Activated naive CD8-positive, alpha-beta T cell treated with anti-CD3 and anti-CD28 coated beads, Interleukin-2, amount 10 ng/mL, durations not matched to agents 7 days and 5 days (primary cell): ENCODE data around the gene GBP5. TPM values are rescaled to one million over a fixed set of nuclear protein-coding genes. Genes with fewer than 3 reads are reported as not detected.
A peak's percentile ranks its signal among the peaks of the same experiment; 100 is the strongest.
"Not testable (repeated sequence)": the region's sequence is repeated elsewhere in the genome, so short reads cannot be mapped to it uniquely, and the experiment has no call there.

Experiments
- ATAC-seq: fragments of 150-1000 bp; cut with Tn5 transposase; one replicate; pipeline ENCODE4 v1.10.0; 2021; ENCODE audit warnings: low read depth, moderate library complexity
- POLR2A ChIA-PET: fragments of 350-600 bp; sonication (Branson Sonifier 250); formaldehyde crosslinking; loops from one replicate; lab custom pipeline; 2021; ENCODE audit warnings: antibody characterized with exemption; lab: Charles Lee
- DNase-seq: peaks from one replicate; pipeline ENCODE4 v3.0.0; 2021
- H3K27ac Mint-ChIP-seq: one replicate; pipeline ENCODE4 v1.8.0; 2022; ENCODE audit warnings: mild to moderate bottlenecking, mixed read lengths
- H3K27me3 Mint-ChIP-seq: one replicate; pipeline ENCODE4 v1.8.0; 2022; ENCODE audit warnings: mild to moderate bottlenecking, moderate library complexity, mixed read lengths
- H3K36me3 Mint-ChIP-seq: one replicate; pipeline ENCODE4 v1.8.0; 2021; ENCODE audit warnings: mild to moderate bottlenecking, mixed read lengths
- H3K4me1 Mint-ChIP-seq: one replicate; pipeline ENCODE4 v1.8.0; 2021; ENCODE audit warnings: mixed read lengths
- H3K4me3 Mint-ChIP-seq: one replicate; pipeline ENCODE4 v1.8.0; 2022; ENCODE audit warnings: mild to moderate bottlenecking, moderate library complexity, mixed read lengths
- H3K9me3 Mint-ChIP-seq: one replicate; pipeline ENCODE4 v1.8.0; 2021; ENCODE audit warnings: mixed read lengths
- total RNA-seq, 2 experiments: library from RNA; stranded (reverse); gene quantifications; one replicate each; pipeline ENCODE4 v1.2.3, GENCODE V29; 2021

The GBP5 gene, protein sequence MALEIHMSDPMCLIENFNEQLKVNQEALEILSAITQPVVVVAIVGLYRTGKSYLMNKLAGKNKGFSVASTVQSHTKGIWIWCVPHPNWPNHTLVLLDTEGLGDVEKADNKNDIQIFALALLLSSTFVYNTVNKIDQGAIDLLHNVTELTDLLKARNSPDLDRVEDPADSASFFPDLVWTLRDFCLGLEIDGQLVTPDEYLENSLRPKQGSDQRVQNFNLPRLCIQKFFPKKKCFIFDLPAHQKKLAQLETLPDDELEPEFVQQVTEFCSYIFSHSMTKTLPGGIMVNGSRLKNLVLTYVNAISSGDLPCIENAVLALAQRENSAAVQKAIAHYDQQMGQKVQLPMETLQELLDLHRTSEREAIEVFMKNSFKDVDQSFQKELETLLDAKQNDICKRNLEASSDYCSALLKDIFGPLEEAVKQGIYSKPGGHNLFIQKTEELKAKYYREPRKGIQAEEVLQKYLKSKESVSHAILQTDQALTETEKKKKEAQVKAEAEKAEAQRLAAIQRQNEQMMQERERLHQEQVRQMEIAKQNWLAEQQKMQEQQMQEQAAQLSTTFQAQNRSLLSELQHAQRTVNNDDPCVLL
- total RNA-seq: 100 to 1,000 TPM; 228 to 231 TPM

DNA sequence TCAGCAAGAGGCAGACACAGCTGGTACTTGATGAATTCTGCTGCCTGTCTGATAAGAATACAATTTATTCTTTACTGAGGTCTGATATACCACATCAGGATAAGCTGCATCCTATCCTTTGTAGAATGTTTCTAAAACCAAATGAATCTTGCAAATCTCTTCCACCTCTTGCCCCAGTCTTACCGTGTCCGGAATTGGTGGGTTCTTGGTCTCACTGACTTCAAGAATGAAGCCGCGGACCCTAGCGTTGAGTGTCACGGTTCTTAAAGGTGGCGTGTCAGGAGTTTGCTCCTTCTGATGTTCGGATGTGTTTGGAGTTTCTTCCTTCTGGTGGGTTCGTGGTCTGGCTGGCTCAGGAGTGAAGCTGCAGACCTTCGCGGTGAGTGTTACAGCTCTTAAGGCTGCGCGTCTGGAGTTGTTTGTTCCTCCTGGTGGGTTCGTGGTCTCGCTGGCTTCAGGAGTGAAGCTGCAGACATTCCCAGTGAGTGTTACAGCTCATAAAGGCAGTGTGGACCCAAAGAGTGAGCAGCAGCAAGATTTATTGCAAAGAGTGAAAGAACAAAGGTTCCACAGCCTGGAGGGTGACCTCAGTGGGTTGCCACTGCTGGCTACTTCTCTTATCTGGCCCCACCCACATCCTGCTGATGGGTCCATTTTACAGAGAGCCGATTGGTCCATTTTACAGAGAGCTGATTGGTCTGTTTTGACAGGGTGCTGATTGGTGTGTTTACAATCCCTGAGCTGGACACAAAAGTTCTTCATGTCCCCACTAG is at the start of gene GBP5:
GBP5 (minus strand) TSS at position 592 of the 773 bp plus-strand sequence. CDS start 3,305 bp downstream, outside the sequence.
- H3K9me3 Mint-ChIP-seq, H3K27me3 Mint-ChIP-seq: not testable (repeated sequence)
- DNase-seq (peak; percentile 74), ATAC-seq (peak; percentile 82)
- POLR2A ChIA-PET: interaction anchor here (0.9 to 8.4 kb wide), 15 partner anchors 8 to 250 kb away, joined by 3 to 109 read pairs (median 4); partner anchors contain the start of genes GBP1, GBP2, GBP3 and GBP4
- H3K36me3 Mint-ChIP-seq: peaks cover 48% of the 10 kb centered on the region
- H3K4me1 Mint-ChIP-seq: peaks cover 56% of the 10 kb centered on the region
- peak within 1 kb of the TSS; percentile 99 for H3K27ac Mint-ChIP-seq
- H3K4me3 Mint-ChIP-seq: peak within 1 kb of the TSS; percentile 98

DNA sequence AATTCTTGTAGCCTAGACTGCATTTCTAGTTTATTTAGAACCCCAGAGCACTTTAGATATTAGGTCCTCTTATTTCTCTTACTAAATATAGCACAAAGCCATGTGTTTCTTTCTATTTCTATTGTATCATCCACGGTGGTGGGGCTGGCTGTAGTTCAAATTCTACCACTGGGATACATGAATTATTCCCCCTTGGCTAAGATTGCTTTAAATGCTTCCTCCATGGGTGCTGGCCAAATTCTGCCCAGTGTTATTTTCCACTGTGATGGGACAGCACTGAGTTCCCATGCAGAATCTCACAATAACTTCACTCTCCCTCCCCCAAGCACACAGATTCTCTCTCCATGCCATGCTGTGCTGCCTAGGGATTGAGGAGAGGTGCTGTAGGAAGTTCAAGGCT is 49.7 kb upstream of the GBP5 start:
- H3K4me1 Mint-ChIP-seq: no peaks in the 10 kb centered on the region
- peaks cover 39% of the 10 kb centered on the region for H3K36me3 Mint-ChIP-seq
- no peak for DNase-seq
- no peak overlapping the region for H3K27ac Mint-ChIP-seq
- POLR2A ChIA-PET: interaction anchor here (0.9 kb wide), 1 partner anchor 12 kb away, joined by 3 read pairs; no protein-coding TSS in a partner anchor
- no peak for ATAC-seq
- peaks cover 51% of the 10 kb centered on the region for H3K9me3 Mint-ChIP-seq
- H3K4me3 Mint-ChIP-seq: no peak overlapping the region
- no peaks in the 10 kb centered on the region for H3K27me3 Mint-ChIP-seq

DNA sequence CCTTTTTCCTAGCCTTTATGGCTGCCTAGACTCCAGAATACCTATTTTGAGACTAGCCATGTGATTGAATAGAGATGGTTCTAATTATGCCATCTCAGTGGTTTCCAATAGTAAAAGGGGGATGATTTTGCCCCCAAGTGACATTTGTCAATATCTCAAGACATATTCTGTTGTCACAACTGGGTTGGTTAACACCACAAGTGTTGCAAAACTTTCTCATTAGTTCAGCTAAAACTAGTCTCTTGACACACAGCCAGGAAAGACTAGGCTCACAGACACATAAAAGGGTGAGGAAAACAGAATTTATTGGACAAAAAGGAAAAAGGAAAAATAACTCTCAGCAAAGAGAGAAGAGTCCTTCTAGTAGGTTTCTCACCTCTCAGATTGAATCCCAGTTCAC is 39.9 kb upstream of the GBP5 start:
- POLR2A ChIA-PET: interaction anchor here (2.4 to 4.1 kb wide), 2 partner anchors 27 to 53 kb away, joined by 13 to 31 read pairs; no protein-coding TSS in a partner anchor
- H3K9me3 Mint-ChIP-seq: peaks cover 20% of the 10 kb centered on the region
- H3K36me3 Mint-ChIP-seq: peaks cover 43% of the 10 kb centered on the region
- H3K27me3 Mint-ChIP-seq: no peaks in the 10 kb centered on the region
- no peak overlapping the region for H3K27ac Mint-ChIP-seq
- peaks cover 34% of the 10 kb centered on the region for H3K4me1 Mint-ChIP-seq
- no peak overlapping the region for H3K4me3 Mint-ChIP-seq
- no peak for ATAC-seq
- no peak for DNase-seq

DNA sequence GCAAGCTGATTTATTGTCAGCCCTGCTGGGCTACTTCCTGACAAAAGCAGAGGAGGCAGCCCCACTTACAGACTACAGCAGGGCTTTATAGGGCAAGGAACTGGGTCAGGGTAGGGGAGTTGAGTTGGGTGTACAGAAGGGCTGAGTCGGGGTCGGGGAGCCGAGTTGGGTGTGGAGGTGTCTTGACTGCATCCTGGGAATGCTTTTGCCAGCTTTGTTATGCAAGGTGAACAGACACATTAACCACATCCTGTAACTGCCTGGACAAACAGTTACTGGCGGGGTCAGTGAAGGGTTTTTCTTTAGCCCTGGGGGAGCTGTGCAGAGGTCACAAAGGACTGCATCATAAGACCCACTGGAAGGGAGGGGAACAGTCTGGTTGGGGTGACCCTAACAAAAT is 39.1 kb upstream of the GBP5 start:
- H3K9me3 Mint-ChIP-seq: peaks cover 16% of the 10 kb centered on the region
- peaks cover 43% of the 10 kb centered on the region for H3K36me3 Mint-ChIP-seq
- POLR2A ChIA-PET: interaction anchor here (0.6 to 4.1 kb wide), 8 partner anchors 18 to 185 kb away, joined by 3 to 31 read pairs (median 10); partner anchors contain the start of genes GBP2 and GBP5
- peak overlapping the region; percentile 90 for H3K27ac Mint-ChIP-seq
- peak; percentile 27 for ATAC-seq
- H3K4me1 Mint-ChIP-seq: peaks cover 34% of the 10 kb centered on the region
- no peak overlapping the region for H3K4me3 Mint-ChIP-seq
- DNase-seq: no peak
- H3K27me3 Mint-ChIP-seq: no peaks in the 10 kb centered on the region

DNA sequence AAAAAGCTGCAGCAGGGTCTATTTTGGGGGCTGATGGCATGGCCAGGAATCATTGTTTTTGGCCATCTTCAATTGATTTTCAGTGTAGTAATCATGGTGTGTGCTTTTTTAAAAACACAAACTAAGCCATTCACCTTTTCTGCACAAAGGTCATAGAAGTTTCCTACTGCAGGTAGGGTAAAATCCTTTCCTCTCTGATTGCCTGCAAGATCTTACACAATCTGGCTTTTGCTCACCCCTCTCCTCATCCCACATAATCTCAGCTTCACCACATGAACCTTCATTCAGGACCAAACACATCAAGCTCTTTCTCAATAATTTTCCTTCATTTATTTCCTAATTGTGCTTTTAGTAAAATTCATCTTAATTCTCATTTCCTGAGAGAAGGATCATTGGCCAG is 38.3 kb upstream of the GBP5 start:
- peaks cover 16% of the 10 kb centered on the region for H3K9me3 Mint-ChIP-seq
- DNase-seq: no peak
- H3K27me3 Mint-ChIP-seq: no peaks in the 10 kb centered on the region
- no peak for ATAC-seq
- H3K27ac Mint-ChIP-seq: peak overlapping the region; percentile 90
- H3K4me3 Mint-ChIP-seq: peak overlapping the region; percentile 60
- H3K36me3 Mint-ChIP-seq: peaks cover 45% of the 10 kb centered on the region
- POLR2A ChIA-PET: interaction anchor here (0.6 to 4.1 kb wide), 18 partner anchors 9 to 184 kb away, joined by 3 to 31 read pairs (median 4); partner anchors contain the start of genes GBP2 and GBP5
- H3K4me1 Mint-ChIP-seq: peaks cover 38% of the 10 kb centered on the region

DNA sequence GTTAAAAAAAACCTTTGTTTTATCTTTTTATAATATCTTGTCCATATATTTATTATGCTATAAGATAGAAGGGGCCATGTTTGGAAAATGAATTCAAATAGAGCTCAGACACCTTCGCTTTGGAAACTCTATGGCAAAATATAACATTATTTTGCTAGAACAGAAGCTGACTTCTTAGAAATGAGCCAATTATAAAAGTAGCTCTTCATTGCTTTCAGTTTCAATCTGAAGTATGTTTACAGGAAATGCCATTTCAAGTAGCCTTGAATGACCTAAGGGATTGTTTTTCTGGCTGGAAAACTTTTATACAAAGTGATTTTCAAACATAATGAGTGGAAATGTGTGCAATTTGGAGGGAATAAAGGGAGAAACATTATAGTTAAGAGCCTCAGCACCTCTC is 37.8 kb upstream of the GBP5 start:
- peak overlapping the region; percentile 90 for H3K27ac Mint-ChIP-seq
- H3K4me3 Mint-ChIP-seq: peak overlapping the region; percentile 60
- POLR2A ChIA-PET: interaction anchor here (0.9 to 4.1 kb wide), 16 partner anchors 8 to 184 kb away, joined by 3 to 31 read pairs (median 5); partner anchors contain the start of genes GBP2 and GBP5
- peaks cover 16% of the 10 kb centered on the region for H3K9me3 Mint-ChIP-seq
- DNase-seq (no peak), ATAC-seq (peak; percentile 75)
- no peaks in the 10 kb centered on the region for H3K27me3 Mint-ChIP-seq
- peaks cover 39% of the 10 kb centered on the region for H3K4me1 Mint-ChIP-seq
- peaks cover 46% of the 10 kb centered on the region for H3K36me3 Mint-ChIP-seq

DNA sequence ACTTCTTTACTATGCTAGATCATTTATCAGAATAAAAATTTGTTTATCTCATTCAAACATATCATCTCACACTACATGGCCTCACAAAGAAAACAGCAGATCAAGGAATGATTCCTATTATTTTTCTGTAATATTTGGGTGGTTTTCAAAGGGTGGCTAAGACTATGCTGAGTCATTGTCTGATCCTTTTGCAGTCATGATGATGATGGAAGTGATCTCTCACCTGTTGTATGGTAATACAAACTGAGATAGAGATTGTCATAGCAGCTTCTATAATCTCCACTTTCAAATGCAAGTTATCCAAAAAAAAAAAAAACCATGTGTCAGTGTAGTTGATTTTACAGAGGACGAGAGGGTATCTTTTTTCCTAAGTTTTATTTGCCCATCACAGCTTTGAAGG is 37.2 kb upstream of the GBP5 start:
- peaks cover 44% of the 10 kb centered on the region for H3K36me3 Mint-ChIP-seq
- POLR2A ChIA-PET: interaction anchor here (0.9 to 4.1 kb wide), 14 partner anchors 8 to 183 kb away, joined by 3 to 31 read pairs (median 6); partner anchors contain the start of genes GBP2 and GBP5
- H3K4me1 Mint-ChIP-seq: peaks cover 39% of the 10 kb centered on the region
- no peaks in the 10 kb centered on the region for H3K27me3 Mint-ChIP-seq
- no peak for DNase-seq
- H3K9me3 Mint-ChIP-seq: peaks cover 15% of the 10 kb centered on the region
- ATAC-seq: peak; percentile 28
- H3K4me3 Mint-ChIP-seq: peak overlapping the region; percentile 60
- peak overlapping the region; percentile 90 for H3K27ac Mint-ChIP-seq

DNA sequence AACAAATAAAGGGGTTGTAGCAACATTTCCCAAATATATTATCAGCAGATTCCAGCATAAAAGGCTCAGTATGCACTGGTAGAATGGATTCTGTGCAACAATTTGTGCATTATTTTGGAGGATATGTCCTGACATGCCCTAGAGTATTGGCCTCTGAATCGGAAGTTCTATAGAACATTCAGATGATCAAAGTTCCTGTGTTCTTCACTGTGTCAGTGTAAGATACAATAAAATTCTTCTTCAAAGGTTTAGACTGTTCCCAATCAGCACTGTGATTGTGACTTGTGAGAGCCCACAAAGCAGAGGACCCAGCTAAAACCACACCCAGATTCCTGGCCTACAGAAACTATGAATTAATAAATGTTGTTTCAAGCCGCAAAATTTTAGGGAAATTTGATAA is 33.6 kb upstream of the GBP5 start:
- POLR2A ChIA-PET: no interaction called here
- peaks cover 34% of the 10 kb centered on the region for H3K4me1 Mint-ChIP-seq
- no peaks in the 10 kb centered on the region for H3K27me3 Mint-ChIP-seq
- peaks cover 34% of the 10 kb centered on the region for H3K36me3 Mint-ChIP-seq
- H3K9me3 Mint-ChIP-seq: peaks cover 17% of the 10 kb centered on the region
- ATAC-seq (no peak), DNase-seq (no peak)
- no peak overlapping the region for H3K27ac Mint-ChIP-seq
- no peak overlapping the region for H3K4me3 Mint-ChIP-seq

DNA sequence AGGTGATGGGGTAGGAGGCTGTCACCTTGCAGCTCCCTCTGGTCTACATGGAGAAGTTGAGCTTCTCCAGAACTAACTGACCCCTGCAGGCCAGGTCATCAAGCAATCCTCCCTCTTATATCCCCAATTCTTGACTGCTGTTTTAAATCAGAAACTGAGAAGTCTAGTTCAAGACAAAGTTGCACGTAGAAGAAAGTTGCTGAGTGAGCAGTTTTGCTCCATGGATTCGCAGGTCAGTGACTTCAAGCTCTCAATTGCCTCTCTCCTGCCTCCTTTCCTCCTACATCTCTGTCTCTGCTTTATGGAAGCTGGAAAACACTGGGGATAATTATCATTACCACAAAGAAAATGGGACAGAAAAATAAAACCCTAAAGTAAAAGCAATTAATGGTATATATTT is 32.8 kb upstream of the GBP5 start:
- no peaks in the 10 kb centered on the region for H3K27me3 Mint-ChIP-seq
- peaks cover 18% of the 10 kb centered on the region for H3K9me3 Mint-ChIP-seq
- H3K4me3 Mint-ChIP-seq: no peak overlapping the region
- POLR2A ChIA-PET: no interaction called here
- peaks cover 32% of the 10 kb centered on the region for H3K36me3 Mint-ChIP-seq
- H3K27ac Mint-ChIP-seq: peak overlapping the region; percentile 42
- no peak for DNase-seq
- peaks cover 28% of the 10 kb centered on the region for H3K4me1 Mint-ChIP-seq
- ATAC-seq: no peak

DNA sequence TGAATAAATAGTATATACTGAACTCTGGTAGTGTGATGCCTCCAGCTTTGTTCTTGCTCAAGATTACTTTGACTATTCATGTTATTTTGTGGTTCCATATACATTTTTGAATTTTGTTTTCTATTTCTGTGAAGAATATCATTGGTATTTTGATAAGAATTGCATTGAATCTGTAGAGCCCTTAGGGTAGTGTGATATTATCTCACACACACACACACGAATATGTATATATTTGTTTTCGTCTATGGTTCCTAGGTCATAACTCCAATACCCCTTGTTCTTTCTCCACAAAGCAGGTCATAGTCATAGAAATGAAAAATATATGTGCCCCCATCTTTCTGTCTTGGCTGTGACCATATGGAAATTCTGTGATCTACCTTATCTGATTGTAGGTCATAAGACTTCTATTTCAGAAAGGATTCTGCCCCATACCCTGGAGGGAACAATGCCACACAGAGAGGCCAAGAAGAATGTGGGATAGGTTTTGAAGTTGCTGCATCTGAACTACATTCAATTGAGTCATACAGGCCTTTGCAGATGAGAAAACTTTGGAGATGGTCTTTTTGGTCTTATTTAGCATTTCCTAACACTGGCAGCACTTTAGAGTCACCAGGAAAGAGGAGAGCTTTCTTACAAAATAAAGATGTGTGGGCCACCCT is 32.0 kb upstream of the GBP5 start:
- Mint-ChIP-seq H3K36me3 (peaks cover 32% of the 10 kb centered on the region), H3K4me3 (no peak overlapping the region), H3K27ac (no peak overlapping the region), H3K9me3 (peaks cover 18% of the 10 kb centered on the region), H3K4me1 (peaks cover 26% of the 10 kb centered on the region), H3K27me3 (no peaks in the 10 kb centered on the region)
- POLR2A ChIA-PET: no interaction called here
- no peak for ATAC-seq
- no peak for DNase-seq

DNA sequence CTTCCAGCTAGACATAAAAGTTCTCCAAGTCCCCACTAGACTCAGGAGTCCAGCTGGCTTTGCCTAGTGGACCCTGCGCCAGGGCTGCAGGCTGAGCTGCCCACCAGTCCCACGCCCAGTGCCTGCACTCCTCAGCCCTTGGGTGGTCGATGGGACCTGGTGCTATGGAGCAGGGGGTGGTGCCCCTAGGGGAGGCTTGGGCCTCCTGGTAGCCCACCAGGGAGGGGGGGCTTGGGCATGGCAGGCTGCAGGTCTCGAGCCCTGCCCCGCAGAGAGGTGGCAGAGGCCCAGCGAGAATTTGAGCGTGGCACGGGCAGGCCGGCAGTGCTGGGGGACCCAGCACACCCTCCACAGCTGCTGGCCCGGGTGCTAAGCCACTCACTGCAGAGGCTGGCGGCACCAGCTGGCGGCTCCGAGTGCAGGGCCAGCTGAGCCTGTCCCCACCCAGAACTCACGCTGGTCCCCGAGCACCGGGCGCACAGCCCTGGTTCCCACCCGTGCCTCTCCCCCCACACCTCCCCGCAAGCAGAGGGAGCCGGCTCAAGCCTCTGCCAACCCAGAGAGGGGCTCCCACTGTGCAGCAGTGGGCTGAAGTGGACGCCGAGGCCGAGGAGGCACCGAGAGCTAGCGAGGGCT is 30.2 kb upstream of the GBP5 start:
- POLR2A ChIA-PET: interaction anchor here (1.2 to 1.3 kb wide), 2 partner anchors 7 to 176 kb away, joined by 4 read pairs; no protein-coding TSS in a partner anchor
- H3K27ac Mint-ChIP-seq: no peak overlapping the region
- H3K9me3 Mint-ChIP-seq: peaks cover 11% of the 10 kb centered on the region
- ATAC-seq (no peak), DNase-seq (no peak)
- no peaks in the 10 kb centered on the region for H3K27me3 Mint-ChIP-seq
- H3K36me3 Mint-ChIP-seq: peaks cover 21% of the 10 kb centered on the region
- peaks cover 22% of the 10 kb centered on the region for H3K4me1 Mint-ChIP-seq
- no peak overlapping the region for H3K4me3 Mint-ChIP-seq
